Breast epithelium (tissue), 3 donors: ENCODE measurements around the gene CFLAR.
A peak's percentile ranks its signal among the peaks of the same experiment; 100 is the strongest.

Experiments used
- POLR2AphosphoS5 ChIP-seq, 3 donors: sonication (generic); formaldehyde crosslinking; IDR thresholded peaks; one replicate each; pipeline ENCODE4 v1.6.1; 2017; ENCODE audit warnings: antibody characterized with exemption in 3 of 3
- TF ChIP-seq, protein P1 (sequence below), 3 donors: fragments of 450-650 bp; IDR thresholded peaks; one replicate each; pipeline ENCODE4 v1.5.1; 2016 to 2017; ENCODE audit warnings: antibody characterized with exemption in 3 of 3, mild to moderate bottlenecking in 3 of 3, moderate library complexity in 3 of 3

DNA sequence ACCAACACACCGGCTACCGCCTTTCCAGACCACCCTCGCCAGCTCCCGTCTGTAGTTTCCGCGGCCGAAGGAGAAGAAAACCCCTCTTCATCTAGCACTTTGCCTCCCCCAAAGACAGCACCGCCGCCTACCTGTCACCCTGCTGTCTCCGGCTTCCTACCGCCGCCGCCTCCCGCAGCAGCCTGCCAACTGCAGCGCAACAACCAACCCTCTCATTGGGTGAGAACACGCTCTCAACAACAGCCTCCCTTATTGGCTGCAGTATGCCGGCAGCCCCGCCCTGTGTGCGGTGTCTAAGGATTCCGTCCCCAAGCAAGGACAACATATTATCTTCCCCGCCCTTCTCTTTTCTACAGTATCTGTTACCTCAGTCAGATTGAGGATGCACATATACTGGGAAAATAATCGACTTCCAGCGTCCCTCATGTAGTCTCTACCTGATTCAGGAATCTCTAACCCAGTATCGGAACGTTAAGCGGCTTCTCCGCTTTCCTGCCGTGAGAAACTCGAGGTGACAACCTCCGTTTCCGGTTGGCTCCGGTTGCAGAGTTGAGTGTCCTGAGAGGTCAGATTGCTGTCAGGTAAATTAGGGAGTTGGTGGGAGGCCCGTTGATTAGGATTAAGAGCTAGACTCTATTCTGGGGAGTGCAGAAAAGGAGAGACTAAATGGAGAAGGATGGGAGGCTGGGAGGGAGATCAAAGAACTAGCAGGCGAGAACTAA is 44.3 kb upstream of the CFLAR start, which contains the start of the genes HYCC2 and NDUFB3:
- TF ChIP-seq, protein P1, sequence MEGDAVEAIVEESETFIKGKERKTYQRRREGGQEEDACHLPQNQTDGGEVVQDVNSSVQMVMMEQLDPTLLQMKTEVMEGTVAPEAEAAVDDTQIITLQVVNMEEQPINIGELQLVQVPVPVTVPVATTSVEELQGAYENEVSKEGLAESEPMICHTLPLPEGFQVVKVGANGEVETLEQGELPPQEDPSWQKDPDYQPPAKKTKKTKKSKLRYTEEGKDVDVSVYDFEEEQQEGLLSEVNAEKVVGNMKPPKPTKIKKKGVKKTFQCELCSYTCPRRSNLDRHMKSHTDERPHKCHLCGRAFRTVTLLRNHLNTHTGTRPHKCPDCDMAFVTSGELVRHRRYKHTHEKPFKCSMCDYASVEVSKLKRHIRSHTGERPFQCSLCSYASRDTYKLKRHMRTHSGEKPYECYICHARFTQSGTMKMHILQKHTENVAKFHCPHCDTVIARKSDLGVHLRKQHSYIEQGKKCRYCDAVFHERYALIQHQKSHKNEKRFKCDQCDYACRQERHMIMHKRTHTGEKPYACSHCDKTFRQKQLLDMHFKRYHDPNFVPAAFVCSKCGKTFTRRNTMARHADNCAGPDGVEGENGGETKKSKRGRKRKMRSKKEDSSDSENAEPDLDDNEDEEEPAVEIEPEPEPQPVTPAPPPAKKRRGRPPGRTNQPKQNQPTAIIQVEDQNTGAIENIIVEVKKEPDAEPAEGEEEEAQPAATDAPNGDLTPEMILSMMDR (IDR thresholded peaks at IDR 0.05), result peak in 2 of 3 donors; percentile 17 to 28
- peak; percentile 83 to 89 (median 85) for TF ChIP-seq POLR2AphosphoS5 (IDR thresholded peaks at IDR 0.05)
